GM18517 (cell line): ENCODE results near the gene FARP2.
A peak's percentile ranks its signal among the peaks of the same experiment; 100 is the strongest.
"Not testable (repeated sequence)": the region's sequence is repeated elsewhere in the genome, so short reads cannot be mapped to it uniquely, and the experiment has no call there.

Source experiments
- ATAC-seq: cut with Tn5 transposase; IDR thresholded peaks from one replicate; pipeline ENCODE4 v1.9.1; 2021; ENCODE audit warnings: mild to moderate bottlenecking, moderate library complexity; ENCODE audit not compliant: unreplicated experiment

Gene FARP2

GRCh38 chr2:241355983-241356870, at the start of gene FARP2:
FARP2 (plus strand) TSS chr2:241356285; CDS start chr2:241373108, 16,823 bp downstream.
- peak; percentile 75 for ATAC-seq

GRCh38 chr2:241307055-241307454, 49.0 kb upstream of the FARP2 start:
- no peak for ATAC-seq

GRCh38 chr2:241308267-241308666, 47.8 kb upstream of the FARP2 start:
- ATAC-seq, result no peak

GRCh38 chr2:241308832-241309500, 47.1 kb upstream of the FARP2 start:
- ATAC-seq, result no peak

- ATAC-seq, result peak; percentile 32
Observed at GRCh38 chr2:241309684-241310117, 46.4 kb upstream of the FARP2 start.

GRCh38 chr2:241310917-241311566, 45.0 kb upstream of the FARP2 start:
- no peak for ATAC-seq

GRCh38 chr2:241312082-241312481, 44.0 kb upstream of the FARP2 start:
- ATAC-seq, result no peak

GRCh38 chr2:241313543-241314095, 42.5 kb upstream of the FARP2 start:
- ATAC-seq, result no peak

- ATAC-seq, result peak; percentile 33
Observed at GRCh38 chr2:241314226-241315092, 41.6 kb upstream of the FARP2 start.

GRCh38 chr2:241315093-241315878, 40.8 kb upstream of the FARP2 start, which contains the start of gene HDLBP:
HDLBP (minus strand) TSS chr2:241315672; CDS start chr2:241266869, 48,803 bp downstream.
- ATAC-seq, result peak; percentile 67

- peak; percentile 33 for ATAC-seq
Observed at GRCh38 chr2:241315879-241316631, 40.0 kb upstream of the FARP2 start, which contains the start of gene SEPTIN2. SEPTIN2 (plus strand) TSS chr2:241315925; CDS start chr2:241324233, 8,308 bp downstream.

GRCh38 chr2:241316825-241317224, 39.3 kb upstream of the FARP2 start:
- ATAC-seq, result no peak

- no peak for ATAC-seq
Observed at GRCh38 chr2:241317391-241317790, 38.7 kb upstream of the FARP2 start.

GRCh38 chr2:241318830-241319229, 37.3 kb upstream of the FARP2 start:
- ATAC-seq, result not testable (repeated sequence)

GRCh38 chr2:241320394-241320793, 35.7 kb upstream of the FARP2 start:
- ATAC-seq, result no peak

GRCh38 chr2:241321033-241321432, 35.1 kb upstream of the FARP2 start:
- no peak for ATAC-seq

- ATAC-seq, result no peak
Observed at GRCh38 chr2:241321886-241322285, 34.2 kb upstream of the FARP2 start.

- ATAC-seq, result no peak
Observed at GRCh38 chr2:241323778-241324177, 32.3 kb upstream of the FARP2 start.
